ENCODE results near the gene RPIA.
A peak's percentile ranks its signal among the peaks of the same experiment; 100 is the strongest.
"Not testable (repeated sequence)": the region's sequence is repeated elsewhere in the genome, so short reads cannot be mapped to it uniquely, and the experiment has no call there.

The RPIA gene

GRCh38 chr2:88764141-88764849 is 72.8 kb downstream of the RPIA start:
- DNase-seq (ENCODE audit: low spot score) = no peak
- TF ChIP-seq CTCF (IDR thresholded peaks at IDR 0.05; ENCODE audit: borderline replicate concordance, control extremely low read depth, extremely low read depth, insufficient read depth, missing control alignments) = no peak
- in situ Hi-C loops (cut with MboI; ENCODE audit: low sequenced_read_pairs, unreplicated experiment) = no loop called here

- DNase-seq (ENCODE audit: low spot score) = no peak
- no peak for TF ChIP-seq CTCF (IDR thresholded peaks at IDR 0.05; ENCODE audit: borderline replicate concordance, control extremely low read depth, extremely low read depth, insufficient read depth, missing control alignments)
- in situ Hi-C loops (cut with MboI; ENCODE audit: low sequenced_read_pairs, unreplicated experiment) = no loop called here
These were observed 73.3 kb downstream of the RPIA start for GRCh38 chr2:88764850-88765153.

GRCh38 chr2:88765154-88765888 is 73.8 kb downstream of the RPIA start:
- TF ChIP-seq CTCF (IDR thresholded peaks at IDR 0.05; ENCODE audit: borderline replicate concordance, control extremely low read depth, extremely low read depth, insufficient read depth, missing control alignments) = no peak
- DNase-seq (ENCODE audit: low spot score) = peak; percentile 61
- in situ Hi-C loops (cut with MboI; ENCODE audit: low sequenced_read_pairs, unreplicated experiment) = no loop called here

- in situ Hi-C loops (cut with MboI; ENCODE audit: low sequenced_read_pairs, unreplicated experiment); DNase-seq (ENCODE audit: low spot score): not testable (repeated sequence)
These were observed 74.5 kb downstream of the RPIA start for GRCh38 chr2:88765889-88766481.

GRCh38 chr2:88770016-88770415 is 78.5 kb downstream of the RPIA start:
- in situ Hi-C loops (cut with MboI; ENCODE audit: low sequenced_read_pairs, unreplicated experiment) = no loop called here
- no peak for DNase-seq (ENCODE audit: low spot score)
- no peak for TF ChIP-seq CTCF (IDR thresholded peaks at IDR 0.05; ENCODE audit: borderline replicate concordance, control extremely low read depth, extremely low read depth, insufficient read depth, missing control alignments)

- in situ Hi-C loops (cut with MboI; ENCODE audit: low sequenced_read_pairs, unreplicated experiment); DNase-seq (ENCODE audit: low spot score): not testable (repeated sequence)
These were observed 82.0 kb downstream of the RPIA start for GRCh38 chr2:88773233-88774028.

- DNase-seq (ENCODE audit: low spot score); in situ Hi-C loops (cut with MboI; ENCODE audit: low sequenced_read_pairs, unreplicated experiment): not testable (repeated sequence)
These were observed 97.7 kb downstream of the RPIA start for GRCh38 chr2:88789213-88789612.

- DNase-seq (ENCODE audit: low spot score); in situ Hi-C loops (cut with MboI; ENCODE audit: low sequenced_read_pairs, unreplicated experiment): not testable (repeated sequence)
These were observed 104.5 kb downstream of the RPIA start for GRCh38 chr2:88795932-88796331.

- in situ Hi-C loops (cut with MboI; ENCODE audit: low sequenced_read_pairs, unreplicated experiment); DNase-seq (ENCODE audit: low spot score): not testable (repeated sequence)
These were observed 105.0 kb downstream of the RPIA start for GRCh38 chr2:88796523-88796922.

GRCh38 chr2:88797164-88797563 is 105.7 kb downstream of the RPIA start:
- in situ Hi-C loops (cut with MboI; ENCODE audit: low sequenced_read_pairs, unreplicated experiment); DNase-seq (ENCODE audit: low spot score): not testable (repeated sequence)

All from GM13976 (cell line).